Smooth muscle cell (in vitro differentiated cells): ENCODE data around the gene GRM3. TPM values are rescaled to one million over a fixed set of nuclear protein-coding genes. Genes with fewer than 3 reads are reported as not detected.

Source experiments
- DNase-seq: peaks from one replicate; lab custom pipeline; 2025; ENCODE audit not compliant: unreplicated experiment; lab: John Stamatoyannopoulos, UW
- H2AFZ ChIP-seq: fragments of 200-600 bp; sonication (generic); 2 replicates; pipeline ENCODE4 v1.6.0; 2016; ENCODE audit warnings: antibody characterized with exemption, low read depth, mild to moderate bottlenecking
- H3F3A ChIP-seq: fragments of 200-600 bp; sonication (generic); 2 replicates; pipeline ENCODE4 v1.6.0; 2017; ENCODE audit warnings: antibody characterized with exemption, low read depth
- H3K27ac ChIP-seq: fragments of 200-600 bp; sonication (generic); 2 replicates; pipeline ENCODE4 v1.5.1; 2016; ENCODE audit warnings: low read depth, mild to moderate bottlenecking
- H3K27me3 ChIP-seq: fragments of 200-600 bp; sonication (generic); 2 replicates; pipeline ENCODE4 v1.6.1; 2016; ENCODE audit warnings: low read depth, mild to moderate bottlenecking
- H3K36me3 ChIP-seq: fragments of 200-600 bp; sonication (generic); 2 replicates; pipeline ENCODE4 v1.5.1; 2016; ENCODE audit warnings: low read depth
- H3K4me1 ChIP-seq: fragments of 200-600 bp; sonication (generic); 2 replicates; pipeline ENCODE4 v1.5.1; 2016; ENCODE audit warnings: low read depth
- H3K4me2 ChIP-seq: fragments of 200-600 bp; sonication (generic); 2 replicates; pipeline ENCODE4 v1.6.0; 2016; ENCODE audit warnings: mild to moderate bottlenecking
- H3K4me3 ChIP-seq: fragments of 200-600 bp; sonication (generic); 2 replicates; pipeline ENCODE4 v1.5.1; 2016; ENCODE audit warnings: mild to moderate bottlenecking
- H3K79me2 ChIP-seq: fragments of 200-600 bp; sonication (generic); 2 replicates; pipeline ENCODE4 v1.6.0; 2016; ENCODE audit warnings: low read depth, mild to moderate bottlenecking
- H3K9ac ChIP-seq: fragments of 200-600 bp; sonication (generic); 2 replicates; pipeline ENCODE4 v1.6.0; 2016; ENCODE audit warnings: low read depth
- H3K9me3 ChIP-seq: fragments of 200-600 bp; sonication (generic); replicated peaks from 2 replicates; pipeline ENCODE4 v1.5.1; 2016; ENCODE audit warnings: low read depth
- H4K20me1 ChIP-seq: fragments of 200-600 bp; sonication (generic); 2 replicates; pipeline ENCODE4 v1.6.0; 2016; ENCODE audit warnings: low read depth
- WGBS: methylation state at CpG from one replicate; pipeline ENCODE4 v1.1.7; 2016; ENCODE audit warnings: low lambda C conversion rate; 5-methylcytosine and 5-hydroxymethylcytosine counted together
- polyA plus RNA-seq: library from polyadenylated mRNA; unstranded; fragments of >200 nt; fragmentation: Nextera tagmentation; extraction: Ambion mirVana; gene quantifications from 2 replicates; pipeline ENCODE4 v1.2.1, GENCODE V29; 2016
- total RNA-seq: library from RNA; depleted of rRNA; stranded (reverse); fragments of >200 nt; gene quantifications from 2 replicates; pipeline ENCODE4 v1.2.3, GENCODE V29; 2014
- TF ChIP-seq, protein P1 (sequence below): fragments of 200-600 bp; sonication (generic); IDR thresholded peaks from 2 replicates; pipeline ENCODE4 v1.5.1; 2017; ENCODE audit warnings: borderline replicate concordance, mild to moderate bottlenecking, antibody characterized with exemption; ENCODE audit not compliant: insufficient read depth, poor library complexity, severe bottlenecking

GRM3 gene
- total and polyA plus RNA-seq, 2 experiments from 2014 or later, result 0.35 TPM; not detected in 1

- Histone ChIP-seq H3K36me3 (no peaks in the 10 kb centered on the region), H3K9me3 (no peaks in the 10 kb centered on the region), H2AFZ (no peak overlapping the region), H3K4me2 (no peak overlapping the region), H4K20me1 (no peaks in the 10 kb centered on the region), H3K9ac (no peak overlapping the region), H3K27ac (no peak overlapping the region), H3K4me3 (no peak overlapping the region), H3K79me2 (no peaks in the 10 kb centered on the region), H3K4me1 (no peaks in the 10 kb centered on the region), H3K27me3 (no peaks in the 10 kb centered on the region), H3F3A (no peaks in the 10 kb centered on the region)
- TF ChIP-seq, protein P1, sequence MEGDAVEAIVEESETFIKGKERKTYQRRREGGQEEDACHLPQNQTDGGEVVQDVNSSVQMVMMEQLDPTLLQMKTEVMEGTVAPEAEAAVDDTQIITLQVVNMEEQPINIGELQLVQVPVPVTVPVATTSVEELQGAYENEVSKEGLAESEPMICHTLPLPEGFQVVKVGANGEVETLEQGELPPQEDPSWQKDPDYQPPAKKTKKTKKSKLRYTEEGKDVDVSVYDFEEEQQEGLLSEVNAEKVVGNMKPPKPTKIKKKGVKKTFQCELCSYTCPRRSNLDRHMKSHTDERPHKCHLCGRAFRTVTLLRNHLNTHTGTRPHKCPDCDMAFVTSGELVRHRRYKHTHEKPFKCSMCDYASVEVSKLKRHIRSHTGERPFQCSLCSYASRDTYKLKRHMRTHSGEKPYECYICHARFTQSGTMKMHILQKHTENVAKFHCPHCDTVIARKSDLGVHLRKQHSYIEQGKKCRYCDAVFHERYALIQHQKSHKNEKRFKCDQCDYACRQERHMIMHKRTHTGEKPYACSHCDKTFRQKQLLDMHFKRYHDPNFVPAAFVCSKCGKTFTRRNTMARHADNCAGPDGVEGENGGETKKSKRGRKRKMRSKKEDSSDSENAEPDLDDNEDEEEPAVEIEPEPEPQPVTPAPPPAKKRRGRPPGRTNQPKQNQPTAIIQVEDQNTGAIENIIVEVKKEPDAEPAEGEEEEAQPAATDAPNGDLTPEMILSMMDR, result no peak
- no peak for DNase-seq
- 94% methylated on average over 3 of the region's 3 CpGs for WGBS
Measured at GRCh38 chr7:86846494-86847190, 202.9 kb downstream of the GRM3 start.

DNA sequence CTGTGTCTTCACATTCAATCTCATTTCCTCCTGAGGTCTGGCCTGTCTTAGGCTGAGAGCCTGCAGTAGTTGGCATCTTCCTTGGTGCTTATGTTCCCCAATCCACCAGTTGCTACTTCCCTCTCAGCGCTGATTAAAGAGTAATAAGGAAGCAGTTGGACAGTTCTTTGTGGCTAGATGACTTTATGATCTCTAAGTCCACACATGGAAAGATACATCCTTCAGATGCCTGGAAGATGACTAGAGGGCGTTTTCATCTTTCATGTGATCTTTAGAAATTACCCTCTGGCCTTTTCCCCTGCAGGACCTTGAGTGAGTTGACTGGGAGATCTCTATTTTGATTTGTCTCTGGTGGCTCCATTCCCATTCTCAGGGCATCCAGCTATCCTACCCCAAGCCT is 204.5 kb downstream of the GRM3 start:
- no peaks in the 10 kb centered on the region for H3K27me3 ChIP-seq

GRCh38 chr7:86851566-86851965 is 207.9 kb downstream of the GRM3 start:
- Histone ChIP-seq H3F3A (no peaks in the 10 kb centered on the region), H4K20me1 (no peaks in the 10 kb centered on the region), H3K9me3 (no peaks in the 10 kb centered on the region), H3K4me1 (no peaks in the 10 kb centered on the region), H3K27ac (no peak overlapping the region), H3K4me2 (no peak overlapping the region), H3K79me2 (no peaks in the 10 kb centered on the region), H3K27me3 (no peaks in the 10 kb centered on the region), H3K36me3 (no peaks in the 10 kb centered on the region), H3K9ac (no peak overlapping the region), H2AFZ (no peak overlapping the region), H3K4me3 (no peak overlapping the region)
- TF ChIP-seq, protein P1, result no peak
- WGBS, result 53% methylated on average over 3 of the region's 3 CpGs
- DNase-seq, result no peak

More for the DNA sequence above, 204.5 kb downstream of the GRM3 start:
- no peaks in the 10 kb centered on the region for H3K4me1 ChIP-seq
- H4K20me1 ChIP-seq, result no peaks in the 10 kb centered on the region
- 83% methylated on average over 2 of the region's 2 CpGs for WGBS
- TF ChIP-seq, protein P1, result no peak
- no peak overlapping the region for H3K4me3 ChIP-seq
- no peak overlapping the region for H3K4me2 ChIP-seq
- H2AFZ ChIP-seq, result no peak overlapping the region
- no peaks in the 10 kb centered on the region for H3K79me2 ChIP-seq
- H3K9me3 ChIP-seq, result no peaks in the 10 kb centered on the region
- H3K36me3 ChIP-seq, result no peaks in the 10 kb centered on the region
- DNase-seq, result no peak
- no peaks in the 10 kb centered on the region for H3F3A ChIP-seq
- no peak overlapping the region for H3K27ac ChIP-seq
- H3K9ac ChIP-seq, result no peak overlapping the region

GRCh38 chr7:86863452-86863851 is 219.7 kb downstream of the GRM3 start:
- Histone ChIP-seq H4K20me1 (no peaks in the 10 kb centered on the region), H3K27ac (no peak overlapping the region), H3K36me3 (no peaks in the 10 kb centered on the region), H3K4me3 (no peak overlapping the region), H3K4me1 (peaks cover 13% of the 10 kb centered on the region), H3K27me3 (no peaks in the 10 kb centered on the region), H3K79me2 (no peaks in the 10 kb centered on the region), H3K4me2 (no peak overlapping the region), H3K9me3 (no peaks in the 10 kb centered on the region), H2AFZ (no peak overlapping the region), H3F3A (no peaks in the 10 kb centered on the region), H3K9ac (no peak overlapping the region)
- TF ChIP-seq, protein P1, result no peak
- WGBS, result 97% methylated on average over 2 of the region's 2 CpGs
- DNase-seq, result no peak
